Effector memory CD4-positive, alpha-beta T cell (primary cell): ENCODE data around the gene ANKS1B.

Experiments used
- DNase-seq, 3 donors: peaks; one replicate each; pipeline ENCODE4 v3.0.0-alpha.2; 2020
- H3K27ac ChIP-seq: 2 replicates; pipeline ENCODE4 v1.7.0; 2013; ENCODE audit warnings: mild to moderate bottlenecking, low read length, moderate library complexity; ENCODE audit not compliant: insufficient read depth, poor library complexity, severe bottlenecking
- H3K27me3 ChIP-seq: replicated peaks from 2 replicates; pipeline ENCODE4 v1.7.0; 2013; ENCODE audit warnings: mild to moderate bottlenecking, low read length; ENCODE audit not compliant: insufficient read depth, control insufficient read depth, poor library complexity, severe bottlenecking
- H3K36me3 ChIP-seq: 2 replicates; pipeline ENCODE4 v1.7.0; 2013; ENCODE audit warnings: mild to moderate bottlenecking, low read length, moderate library complexity; ENCODE audit not compliant: control insufficient read depth, insufficient read depth
- H3K4me1 ChIP-seq: 2 replicates; pipeline ENCODE4 v1.7.0; 2013; ENCODE audit warnings: low read length, mild to moderate bottlenecking; ENCODE audit not compliant: control insufficient read depth, insufficient read depth, poor library complexity, severe bottlenecking
- H3K4me3 ChIP-seq: 2 replicates; pipeline ENCODE4 v1.7.0; 2013; ENCODE audit warnings: low read length, low read depth, mild to moderate bottlenecking; ENCODE audit not compliant: insufficient read depth, poor library complexity, severe bottlenecking
- H3K9me3 ChIP-seq: 2 replicates; pipeline ENCODE4 v1.7.0; 2013; ENCODE audit warnings: mild to moderate bottlenecking, low read length, moderate library complexity; ENCODE audit not compliant: control insufficient read depth

ANKS1B gene

DNA sequence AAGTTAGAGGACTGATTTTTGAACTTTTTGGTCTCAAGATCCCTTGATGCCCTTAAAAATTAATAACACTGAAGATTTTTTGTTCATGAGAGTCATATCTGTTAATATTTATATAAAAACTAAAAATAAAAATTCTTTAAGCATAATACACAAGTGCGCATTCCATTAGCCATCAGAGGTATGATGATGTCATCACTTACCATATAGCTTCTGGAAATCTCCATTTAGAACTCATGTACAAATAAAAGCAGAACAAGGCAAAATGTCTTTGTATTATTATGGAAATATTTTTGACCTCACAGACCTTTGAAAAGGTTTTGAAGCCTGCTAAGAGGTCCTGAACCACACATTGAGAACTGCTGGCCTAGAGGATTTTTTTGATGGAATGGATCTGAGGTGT lies 551.6 kb downstream of the ANKS1B start:
- no peak for DNase-seq
- H3K9me3 ChIP-seq = no peaks in the 10 kb centered on the region
- H3K27ac ChIP-seq = no peak overlapping the region
- H3K36me3 ChIP-seq = no peaks in the 10 kb centered on the region
- H3K4me3 ChIP-seq = no peak overlapping the region
- no peaks in the 10 kb centered on the region for H3K4me1 ChIP-seq
- no peaks in the 10 kb centered on the region for H3K27me3 ChIP-seq

DNA sequence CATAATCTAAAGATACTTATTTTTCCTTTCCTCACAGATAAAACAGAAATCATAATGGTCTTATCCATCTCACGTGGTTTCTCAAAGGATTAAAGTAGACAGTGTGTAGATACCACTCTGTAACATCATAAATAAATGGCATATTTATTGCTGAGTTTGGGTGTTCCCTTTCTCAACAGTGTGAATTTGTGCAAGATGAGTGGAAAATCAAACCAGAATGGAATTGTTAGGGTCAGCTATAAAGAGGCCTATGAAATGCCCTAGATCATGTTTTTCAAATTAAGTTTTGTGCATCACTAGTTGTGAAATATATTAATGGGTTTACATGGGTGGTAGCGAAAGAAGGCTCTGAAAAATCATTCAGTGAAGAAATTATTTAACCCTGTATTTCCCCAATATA lies 553.5 kb downstream of the ANKS1B start:
- Histone ChIP-seq H3K27me3 (no peaks in the 10 kb centered on the region), H3K36me3 (no peaks in the 10 kb centered on the region), H3K9me3 (no peaks in the 10 kb centered on the region), H3K27ac (no peak overlapping the region), H3K4me1 (no peaks in the 10 kb centered on the region), H3K4me3 (no peak overlapping the region)
- no peak for DNase-seq

DNA sequence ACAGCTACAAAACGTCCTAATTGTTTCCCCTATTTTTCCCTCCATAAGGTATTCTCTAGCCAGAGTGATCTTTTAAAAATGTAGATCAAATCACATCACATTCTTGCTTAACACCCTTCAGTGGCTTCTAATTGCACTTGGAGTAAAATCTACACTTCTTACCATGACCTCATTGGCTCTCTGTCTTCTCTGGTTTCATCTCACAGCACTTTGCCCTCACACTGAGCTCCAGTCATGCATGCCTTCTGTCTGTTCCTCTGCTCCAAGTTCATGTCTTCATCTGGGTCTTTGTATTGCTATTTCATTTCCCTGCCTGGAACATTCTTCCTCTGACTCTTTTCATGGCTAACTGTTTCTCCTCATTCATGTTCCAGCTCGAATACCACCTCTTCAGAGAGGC lies 557.6 kb downstream of the ANKS1B start:
- Histone ChIP-seq H3K4me1 (no peaks in the 10 kb centered on the region), H3K9me3 (no peaks in the 10 kb centered on the region), H3K27me3 (no peaks in the 10 kb centered on the region), H3K27ac (no peak overlapping the region), H3K36me3 (no peaks in the 10 kb centered on the region), H3K4me3 (no peak overlapping the region)
- DNase-seq = no peak

DNA sequence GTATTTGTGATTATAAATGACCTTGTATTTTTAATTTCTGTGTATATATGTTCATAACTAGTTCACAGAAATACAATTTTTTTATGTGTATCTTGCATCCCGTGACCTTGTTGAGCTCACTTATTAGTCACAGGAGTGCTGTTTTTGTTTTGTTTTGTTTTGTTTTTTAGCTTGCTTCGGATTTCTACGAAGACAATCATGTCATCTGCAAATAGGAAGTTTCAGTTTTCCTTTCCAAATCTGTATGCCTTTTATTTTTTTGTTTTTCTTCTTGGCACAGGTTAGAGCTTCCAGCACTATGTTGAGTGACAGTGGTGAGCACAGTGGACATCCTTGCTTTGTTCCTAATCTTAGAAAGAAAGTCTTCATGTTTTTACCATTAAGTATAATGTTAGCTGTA lies 566.4 kb downstream of the ANKS1B start:
- Histone ChIP-seq H3K27ac (no peak overlapping the region), H3K36me3 (no peaks in the 10 kb centered on the region), H3K9me3 (no peaks in the 10 kb centered on the region), H3K4me3 (no peak overlapping the region), H3K4me1 (no peaks in the 10 kb centered on the region), H3K27me3 (no peaks in the 10 kb centered on the region)
- DNase-seq = no peak

DNA sequence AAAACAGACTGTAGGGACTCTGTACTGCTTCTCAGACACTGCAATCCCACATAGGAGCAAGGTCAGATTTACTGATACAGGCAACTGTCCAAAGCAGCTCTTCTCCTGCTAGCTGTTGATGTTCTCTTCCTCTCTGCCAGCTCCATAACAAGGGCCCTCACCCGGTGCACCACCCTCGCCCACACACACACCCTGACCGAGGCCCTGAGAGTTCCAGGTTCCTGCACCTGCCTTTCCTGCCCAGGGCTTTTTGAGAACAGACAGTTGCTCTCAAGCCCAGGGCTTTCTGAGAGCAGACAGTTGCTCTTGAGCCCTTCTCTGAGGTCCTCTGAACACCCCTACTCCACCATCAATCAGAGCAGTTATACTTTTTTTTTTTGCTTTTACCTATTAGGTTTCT lies 571.0 kb downstream of the ANKS1B start:
- no peak overlapping the region for H3K27ac ChIP-seq
- H3K9me3 ChIP-seq = no peaks in the 10 kb centered on the region
- H3K4me1 ChIP-seq = no peaks in the 10 kb centered on the region
- H3K27me3 ChIP-seq = no peaks in the 10 kb centered on the region
- no peak overlapping the region for H3K4me3 ChIP-seq
- no peaks in the 10 kb centered on the region for H3K36me3 ChIP-seq
- no peak for DNase-seq

DNA sequence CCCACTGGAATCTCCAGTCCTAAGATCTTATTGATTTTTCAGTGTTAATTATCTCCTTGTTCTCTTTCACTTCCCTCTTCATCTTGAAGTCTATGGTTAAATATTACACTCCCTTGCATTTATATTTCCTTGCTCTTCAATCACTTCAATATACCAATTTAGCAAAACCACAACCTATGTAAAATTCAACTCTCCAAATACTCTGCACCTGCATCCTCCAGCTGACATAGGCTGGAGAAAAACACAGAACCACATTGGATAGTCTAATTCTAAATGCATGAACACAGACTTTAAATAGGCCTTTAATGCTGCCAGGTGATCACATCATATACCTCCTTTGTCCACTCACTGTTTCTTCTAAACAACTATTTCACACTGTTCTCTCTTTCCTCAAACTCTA lies 591.0 kb downstream of the ANKS1B start:
- DNase-seq = no peak
- H3K36me3 ChIP-seq = no peaks in the 10 kb centered on the region
- no peaks in the 10 kb centered on the region for H3K4me1 ChIP-seq
- H3K9me3 ChIP-seq = no peaks in the 10 kb centered on the region
- H3K4me3 ChIP-seq = no peak overlapping the region
- H3K27ac ChIP-seq = no peak overlapping the region
- H3K27me3 ChIP-seq = no peaks in the 10 kb centered on the region

DNA sequence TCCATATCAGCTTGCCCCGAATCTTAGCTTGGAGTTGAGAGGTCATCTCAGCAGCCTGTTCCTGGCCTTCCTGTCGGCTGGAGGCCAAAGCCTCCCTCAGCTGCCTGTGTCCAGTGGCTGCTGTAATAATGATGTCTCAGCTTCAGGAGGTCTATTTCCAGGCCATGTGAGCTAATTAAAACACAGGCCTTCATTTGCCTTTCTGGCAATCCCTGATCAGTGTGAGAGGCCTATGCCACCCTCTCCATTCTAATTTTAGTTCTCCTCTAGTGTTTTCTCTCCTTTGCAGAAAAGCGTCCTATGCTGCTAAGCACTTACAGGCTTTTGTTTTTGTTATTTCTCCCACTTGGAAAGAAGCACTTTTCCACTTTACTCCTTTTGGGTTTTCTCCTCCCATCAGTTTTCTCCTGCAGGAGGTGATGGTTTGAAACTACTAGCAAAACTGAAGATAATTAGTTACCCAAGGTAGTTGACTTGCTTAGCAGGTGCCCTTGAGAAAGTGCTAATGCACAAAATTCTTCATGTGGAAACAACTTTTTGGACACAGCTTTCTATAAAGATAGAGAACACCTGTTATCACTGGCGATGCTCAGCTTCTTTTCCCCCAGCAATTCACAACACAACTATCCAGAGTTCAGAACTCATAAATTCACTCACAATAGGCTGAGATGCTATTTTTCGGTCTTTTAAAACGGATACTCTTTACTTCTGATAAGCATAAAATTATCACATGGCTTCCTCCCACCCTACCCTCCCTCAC lies 592.5 kb downstream of the ANKS1B start:
- Histone ChIP-seq H3K4me1 (no peaks in the 10 kb centered on the region), H3K27me3 (no peaks in the 10 kb centered on the region), H3K9me3 (no peaks in the 10 kb centered on the region), H3K4me3 (no peak overlapping the region), H3K27ac (no peak overlapping the region), H3K36me3 (no peaks in the 10 kb centered on the region)
- DNase-seq = no peak

DNA sequence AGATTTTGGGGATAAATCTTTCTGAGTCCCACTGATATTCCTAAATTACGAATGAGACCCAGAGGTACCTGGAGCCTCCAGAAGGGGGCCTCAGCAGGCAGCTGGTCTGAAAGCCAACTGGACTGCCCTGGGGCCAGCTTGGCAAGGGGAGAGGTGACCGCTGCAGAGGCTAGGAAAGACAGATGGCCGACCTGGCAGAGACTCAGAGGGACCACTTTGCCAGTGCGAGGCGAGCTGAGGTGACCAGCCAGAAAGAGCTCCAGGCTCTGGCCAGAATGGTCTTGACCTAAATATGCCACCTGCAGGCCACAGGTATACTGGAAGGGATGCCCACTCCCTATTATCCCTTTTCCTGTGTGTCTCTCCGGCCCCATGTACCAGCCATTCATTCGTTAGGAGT lies 594.0 kb downstream of the ANKS1B start:
- DNase-seq = no peak
- H3K36me3 ChIP-seq = no peaks in the 10 kb centered on the region
- no peak overlapping the region for H3K27ac ChIP-seq
- no peaks in the 10 kb centered on the region for H3K4me1 ChIP-seq
- no peaks in the 10 kb centered on the region for H3K9me3 ChIP-seq
- H3K4me3 ChIP-seq = no peak overlapping the region
- H3K27me3 ChIP-seq = no peaks in the 10 kb centered on the region

DNA sequence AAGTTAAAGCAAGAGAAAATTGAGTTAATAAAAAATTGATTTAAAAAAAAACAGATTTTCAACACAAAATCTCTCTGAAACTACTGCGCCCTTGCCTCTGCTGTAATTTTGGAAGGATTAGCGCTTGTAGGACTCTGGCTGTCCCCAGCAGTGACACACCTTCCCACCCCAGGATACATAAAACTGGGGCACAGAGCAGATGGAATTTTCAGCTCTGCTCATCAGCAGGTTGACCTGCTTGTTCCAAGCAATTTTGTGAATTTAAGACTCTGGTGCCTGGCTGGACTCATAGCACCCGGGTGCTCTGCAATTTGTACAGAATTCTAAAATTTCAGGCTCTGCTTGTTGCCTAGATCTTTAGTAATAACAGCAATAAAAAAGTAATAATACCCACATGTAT lies 595.0 kb downstream of the ANKS1B start:
- H3K4me1 ChIP-seq = no peaks in the 10 kb centered on the region
- H3K9me3 ChIP-seq = no peaks in the 10 kb centered on the region
- no peak overlapping the region for H3K27ac ChIP-seq
- no peak for DNase-seq
- no peaks in the 10 kb centered on the region for H3K36me3 ChIP-seq
- no peaks in the 10 kb centered on the region for H3K27me3 ChIP-seq
- H3K4me3 ChIP-seq = no peak overlapping the region

DNA sequence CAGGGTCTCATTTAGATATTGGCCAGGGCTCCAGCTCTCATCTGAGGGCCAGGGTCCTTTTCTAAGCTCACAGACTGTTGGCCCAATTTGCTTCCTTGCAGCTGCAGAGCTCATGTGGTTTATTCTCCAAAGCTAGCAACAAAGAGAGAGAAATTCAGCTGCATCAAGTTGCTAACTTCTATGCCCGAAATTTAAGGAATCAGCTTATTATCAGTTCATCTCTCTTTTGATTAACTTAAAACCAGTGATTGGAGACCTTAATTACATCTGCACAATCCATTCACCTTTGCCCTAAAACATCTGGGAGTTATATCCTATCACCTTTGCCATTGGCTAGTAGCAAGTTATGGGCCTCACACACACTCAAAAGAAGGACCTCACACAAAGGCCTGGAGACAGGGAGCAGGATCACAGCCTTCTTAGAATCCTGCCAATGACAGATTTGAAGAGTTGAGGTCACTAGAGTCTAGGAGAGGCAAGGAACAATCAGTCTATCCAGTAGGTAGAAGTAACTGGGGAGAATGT lies 596.0 kb downstream of the ANKS1B start:
- Histone ChIP-seq H3K27me3 (no peaks in the 10 kb centered on the region), H3K27ac (no peak overlapping the region), H3K36me3 (no peaks in the 10 kb centered on the region), H3K4me1 (no peaks in the 10 kb centered on the region), H3K9me3 (no peaks in the 10 kb centered on the region), H3K4me3 (no peak overlapping the region)
- DNase-seq = no peak
